Loucy (cell line): ENCODE measurements around the gene PTPRN2.

Experiments
- H2AFZ ChIP-seq: fragments of 200-600 bp; sonication (generic); 2 replicates; pipeline ENCODE4 v1.6.0; 2016; ENCODE audit warnings: antibody characterized with exemption, mild to moderate bottlenecking, low read length, moderate library complexity
- H3F3A ChIP-seq: fragments of 200-600 bp; 2 replicates; pipeline ENCODE4 v1.6.0; 2016; ENCODE audit warnings: antibody characterized with exemption, low read depth, mild to moderate bottlenecking
- H3K27me3 ChIP-seq: fragments of 200-600 bp; sonication (generic); 2 replicates; pipeline ENCODE4 v1.6.1; 2014; ENCODE audit warnings: low read length, mild to moderate bottlenecking; ENCODE audit not compliant: insufficient read depth, poor library complexity, severe bottlenecking
- H3K36me3 ChIP-seq: fragments of 200-600 bp; sonication (generic); 2 replicates; pipeline ENCODE4 v1.6.1; 2016; ENCODE audit warnings: low read length; ENCODE audit not compliant: insufficient read depth
- H3K4me1 ChIP-seq: fragments of 200-600 bp; sonication (generic); 2 replicates; pipeline ENCODE4 v1.5.1; 2014; ENCODE audit warnings: low read length, mild to moderate bottlenecking; ENCODE audit not compliant: insufficient read depth, poor library complexity, severe bottlenecking
- H3K4me2 ChIP-seq: fragments of 200-600 bp; sonication (generic); 2 replicates; pipeline ENCODE4 v1.6.0; 2014; ENCODE audit warnings: antibody characterized with exemption, low read length, low read depth, mild to moderate bottlenecking; ENCODE audit not compliant: poor library complexity, severe bottlenecking
- H3K4me3 ChIP-seq: fragments of 200-600 bp; sonication (generic); 2 replicates; pipeline ENCODE4 v1.5.1; 2014; ENCODE audit warnings: low read length, mild to moderate bottlenecking, mixed read lengths; ENCODE audit not compliant: poor library complexity, severe bottlenecking
- H3K79me2 ChIP-seq: fragments of 200-600 bp; sonication (generic); 2 replicates; pipeline ENCODE4 v1.6.1; 2014; ENCODE audit warnings: low read length; ENCODE audit not compliant: insufficient read depth
- H3K9ac ChIP-seq: fragments of 200-600 bp; sonication (generic); 2 replicates; pipeline ENCODE4 v1.6.0; 2014; ENCODE audit warnings: mild to moderate bottlenecking, low read depth, low read length, moderate library complexity; ENCODE audit not compliant: poor library complexity, severe bottlenecking
- H3K9me2 ChIP-seq: fragments of 200-600 bp; sonication (generic); replicated peaks from 2 replicates; pipeline ENCODE4 v1.6.1; 2016; ENCODE audit warnings: low read depth, low read length, mixed read lengths
- H3K9me3 ChIP-seq: fragments of 200-600 bp; sonication (generic); 2 replicates; pipeline ENCODE4 v1.6.1; 2014; ENCODE audit warnings: mild to moderate bottlenecking, antibody characterized with exemption, low read length, low read depth; ENCODE audit not compliant: insufficient read depth
- H4K20me1 ChIP-seq: fragments of 200-600 bp; sonication (generic); 2 replicates; pipeline ENCODE4 v1.6.0; 2014; ENCODE audit warnings: antibody characterized with exemption, low read length, mild to moderate bottlenecking; ENCODE audit not compliant: insufficient read depth, poor library complexity, severe bottlenecking
- CTCF ChIP-seq: fragments of 200-600 bp; sonication (generic); conservative IDR thresholded peaks from 2 replicates; pipeline ENCODE4 v1.5.1; 2014; ENCODE audit warnings: mild to moderate bottlenecking, antibody characterized with exemption, low read length
- EZH2phosphoT487 ChIP-seq: fragments of 200-600 bp; IDR thresholded peaks from 2 replicates; pipeline ENCODE4 v1.6.1; 2018; ENCODE audit warnings: antibody characterized with exemption, mild to moderate bottlenecking, moderate library complexity, borderline replicate concordance

PTPRN2 gene

GRCh38 chr7:158618745-158619140, 31.1 kb upstream of the PTPRN2 start:
- Histone ChIP-seq H3K9me2 (no peaks in the 10 kb centered on the region), H3K9ac (no peak overlapping the region), H3F3A (no peaks in the 10 kb centered on the region), H3K79me2 (no peaks in the 10 kb centered on the region), H3K4me3 (no peak overlapping the region), H3K9me3 (no peaks in the 10 kb centered on the region), H3K27me3 (no peaks in the 10 kb centered on the region), H4K20me1 (no peaks in the 10 kb centered on the region), H2AFZ (no peak overlapping the region), H3K4me2 (no peak overlapping the region), H3K4me1 (peaks cover 7% of the 10 kb centered on the region), H3K36me3 (no peaks in the 10 kb centered on the region; the same call in 1 of the 2 replicates)
- TF ChIP-seq EZH2phosphoT487 (no peak), CTCF (no peak)

- H3K4me2 ChIP-seq: no peak overlapping the region
- H2AFZ ChIP-seq: no peak overlapping the region
- H3K79me2 ChIP-seq: no peaks in the 10 kb centered on the region
- H3K9me3 ChIP-seq: no peaks in the 10 kb centered on the region
- no peak for TF ChIP-seq CTCF
- TF ChIP-seq EZH2phosphoT487: no peak
- no peaks in the 10 kb centered on the region for H3K9me2 ChIP-seq
- H3K9ac ChIP-seq: no peak overlapping the region
- peaks cover 17% of the 10 kb centered on the region for H3K4me1 ChIP-seq
- H4K20me1 ChIP-seq: no peaks in the 10 kb centered on the region
- no peaks in the 10 kb centered on the region; the same call in 1 of the 2 replicates for H3K36me3 ChIP-seq
- H3K27me3 ChIP-seq: no peaks in the 10 kb centered on the region
- H3F3A ChIP-seq: no peaks in the 10 kb centered on the region
- no peak overlapping the region for H3K4me3 ChIP-seq
These were observed 30.1 kb upstream of the PTPRN2 start for GRCh38 chr7:158617737-158618128.

GRCh38 chr7:158616050-158616449, 28.4 kb upstream of the PTPRN2 start:
- H3K27me3 ChIP-seq: no peaks in the 10 kb centered on the region
- H3K9me2 ChIP-seq: no peaks in the 10 kb centered on the region
- no peaks in the 10 kb centered on the region for H3K9me3 ChIP-seq
- TF ChIP-seq EZH2phosphoT487 (no peak), CTCF (no peak)
- H3K36me3 ChIP-seq: no peaks in the 10 kb centered on the region; the same call in 1 of the 2 replicates
- H3K4me1 ChIP-seq: peaks cover 32% of the 10 kb centered on the region
- no peak overlapping the region for H3K4me3 ChIP-seq
- no peak overlapping the region for H3K4me2 ChIP-seq
- no peak overlapping the region for H3K9ac ChIP-seq
- H4K20me1 ChIP-seq: no peaks in the 10 kb centered on the region
- no peaks in the 10 kb centered on the region for H3K79me2 ChIP-seq
- H2AFZ ChIP-seq: no peak overlapping the region
- no peaks in the 10 kb centered on the region for H3F3A ChIP-seq
